MM.1S (cell line): ENCODE measurements around the gene MAGI1.

Experiments used
- DNase-seq: peaks from one replicate; pipeline ENCODE4 v3.0.0-alpha.2; 2015
- H2AFZ ChIP-seq: fragments of 300-600 bp; sonication (generic); 2 replicates; pipeline ENCODE4 v1.6.0; 2016; ENCODE audit warnings: antibody characterized with exemption, low read length
- H3F3A ChIP-seq: fragments of 300-600 bp; sonication (generic); 2 replicates; pipeline ENCODE4 v1.6.1; 2016; ENCODE audit warnings: mild to moderate bottlenecking, antibody characterized with exemption, low read length, moderate library complexity, mixed read lengths; ENCODE audit not compliant: insufficient read depth
- H3K27ac ChIP-seq: fragments of 300-600 bp; sonication (generic); 2 replicates; pipeline ENCODE4 v1.5.1; 2016; ENCODE audit warnings: mild to moderate bottlenecking, low read length
- H3K27me3 ChIP-seq: fragments of 300-600 bp; sonication (generic); replicated peaks from 2 replicates; pipeline ENCODE4 v1.6.0; 2016; ENCODE audit warnings: low read length; ENCODE audit not compliant: insufficient read depth
- H3K36me3 ChIP-seq: fragments of 300-600 bp; sonication (generic); replicated peaks from 2 replicates; pipeline ENCODE4 v1.6.1; 2016; ENCODE audit warnings: mild to moderate bottlenecking, low read length, mixed read lengths; ENCODE audit not compliant: insufficient read depth
- H3K4me1 ChIP-seq: fragments of 300-600 bp; sonication (generic); 2 replicates; pipeline ENCODE4 v1.6.1; 2016; ENCODE audit warnings: low read length, mixed read lengths
- H3K4me2 ChIP-seq: fragments of 300-600 bp; sonication (generic); 2 replicates; pipeline ENCODE4 v1.6.0; 2016; ENCODE audit warnings: low read depth, low read length
- H3K4me3 ChIP-seq: fragments of 300-600 bp; sonication (generic); 2 replicates; pipeline ENCODE4 v1.5.1; 2016; ENCODE audit warnings: low read length, mixed read lengths
- H3K79me2 ChIP-seq: fragments of 300-600 bp; sonication (generic); 2 replicates; pipeline ENCODE4 v1.6.1; 2016; ENCODE audit warnings: mixed run types, low read length, mixed read lengths
- H3K9ac ChIP-seq: fragments of 300-600 bp; sonication (generic); 2 replicates; pipeline ENCODE4 v1.6.1; 2016; ENCODE audit warnings: low read length, mixed read lengths
- H3K9me2 ChIP-seq: fragments of 300-600 bp; sonication (generic); replicated peaks from 2 replicates; pipeline ENCODE4 v1.6.1; 2016; ENCODE audit warnings: mild to moderate bottlenecking, low read length, mixed read lengths; ENCODE audit not compliant: insufficient read depth
- H3K9me3 ChIP-seq: fragments of 300-600 bp; sonication (generic); replicated peaks from 2 replicates; pipeline ENCODE4 v1.6.1; 2016; ENCODE audit warnings: mild to moderate bottlenecking, low read length, mixed read lengths; ENCODE audit not compliant: insufficient read depth
- H4K20me1 ChIP-seq: fragments of 300-600 bp; sonication (generic); 2 replicates; pipeline ENCODE4 v1.6.1; 2016; ENCODE audit warnings: mild to moderate bottlenecking, low read length, moderate library complexity, mixed read lengths; ENCODE audit not compliant: insufficient read depth
- CTCF ChIP-seq: fragments of 300-600 bp; sonication (generic); IDR thresholded peaks from 2 replicates; pipeline ENCODE4 v1.5.1; 2016; ENCODE audit warnings: antibody characterized with exemption, low read length, mixed read lengths
- EZH2 ChIP-seq: fragments of 300-600 bp; sonication (generic); optimal IDR thresholded peaks from 2 replicates; pipeline ENCODE3; 2017; ENCODE audit warnings: low read depth, mild to moderate bottlenecking, antibody characterized with exemption, low read length, mixed read lengths
- EZH2phosphoT487 ChIP-seq: fragments of 300-600 bp; sonication (generic); IDR thresholded peaks from 2 replicates; pipeline ENCODE4 v1.6.1; 2018; ENCODE audit warnings: antibody characterized with exemption, low read length

The MAGI1 gene

GRCh38 chr3:65581313-65581712 lies 457.4 kb downstream of the MAGI1 start:
- TF ChIP-seq EZH2phosphoT487 (no peak), EZH2 (no peak), CTCF (no peak)
- Histone ChIP-seq H3K79me2 (no peaks in the 10 kb centered on the region), H3K27ac (no peak overlapping the region)

GRCh38 chr3:65578861-65579260 lies 459.9 kb downstream of the MAGI1 start:
- H3K9me3 ChIP-seq = no peaks in the 10 kb centered on the region
- no peaks in the 10 kb centered on the region for H3K36me3 ChIP-seq
- no peaks in the 10 kb centered on the region for H3K79me2 ChIP-seq
- H2AFZ ChIP-seq = no peak overlapping the region
- H3K27me3 ChIP-seq = no peaks in the 10 kb centered on the region
- no peak overlapping the region for H3K4me2 ChIP-seq
- H3K9me2 ChIP-seq = no peaks in the 10 kb centered on the region
- H3K4me3 ChIP-seq = no peak overlapping the region
- H3K27ac ChIP-seq = no peak overlapping the region
- no peaks in the 10 kb centered on the region for H4K20me1 ChIP-seq
- no peaks in the 10 kb centered on the region for H3K4me1 ChIP-seq
- no peak overlapping the region for H3K9ac ChIP-seq
- no peaks in the 10 kb centered on the region for H3F3A ChIP-seq
- DNase-seq = no peak
- TF ChIP-seq CTCF = no peak
- no peak for TF ChIP-seq EZH2
- no peak for TF ChIP-seq EZH2phosphoT487

More at GRCh38 chr3:65581313-65581712, 457.4 kb downstream of the MAGI1 start:
- no peaks in the 10 kb centered on the region for H3K27me3 ChIP-seq
- DNase-seq = no peak
- H3K9me2 ChIP-seq = no peaks in the 10 kb centered on the region
- no peaks in the 10 kb centered on the region for H3K4me1 ChIP-seq
- H3K36me3 ChIP-seq = no peaks in the 10 kb centered on the region
- H4K20me1 ChIP-seq = no peaks in the 10 kb centered on the region
- H3K4me3 ChIP-seq = no peak overlapping the region
- H2AFZ ChIP-seq = no peak overlapping the region
- H3K9me3 ChIP-seq = no peaks in the 10 kb centered on the region
- H3K9ac ChIP-seq = no peak overlapping the region
- no peaks in the 10 kb centered on the region for H3F3A ChIP-seq
- no peak overlapping the region for H3K4me2 ChIP-seq

GRCh38 chr3:65577843-65578430 lies 460.8 kb downstream of the MAGI1 start:
- Histone ChIP-seq H3K4me2 (no peak overlapping the region), H3K27ac (no peak overlapping the region), H3K79me2 (no peaks in the 10 kb centered on the region), H2AFZ (no peak overlapping the region), H3F3A (no peaks in the 10 kb centered on the region), H4K20me1 (no peaks in the 10 kb centered on the region), H3K36me3 (no peaks in the 10 kb centered on the region), H3K9me3 (no peaks in the 10 kb centered on the region), H3K9ac (no peak overlapping the region), H3K27me3 (no peaks in the 10 kb centered on the region), H3K4me3 (no peak overlapping the region), H3K4me1 (no peaks in the 10 kb centered on the region), H3K9me2 (no peaks in the 10 kb centered on the region)
- no peak for DNase-seq
- TF ChIP-seq CTCF = no peak
- TF ChIP-seq EZH2 = no peak
- no peak for TF ChIP-seq EZH2phosphoT487
